HG03342 (cell line): ENCODE measurements around the gene ZBTB48.

ENCODE experiments used
- ATAC-seq: cut with Tn5 transposase; IDR thresholded peaks from one replicate; pipeline ENCODE4 v1.9.1; 2021; ENCODE audit warnings: mild to moderate bottlenecking, moderate library complexity; ENCODE audit not compliant: unreplicated experiment

The ZBTB48 gene

GRCh38 chr1:6603915-6604558 lies 24.2 kb downstream of the ZBTB48 start:
- ATAC-seq, result no peak

- peak; percentile 25 for ATAC-seq
Measured at GRCh38 chr1:6612641-6613360, 33.0 kb downstream of the ZBTB48 start.

GRCh38 chr1:6613361-6614018 lies 33.7 kb downstream of the ZBTB48 start, which contains the start of gene PHF13:
PHF13 (plus strand) TSS chr1:6613731; CDS start chr1:6614067, 336 bp downstream.
- ATAC-seq, result peak; percentile 89

- no peak for ATAC-seq
Measured at GRCh38 chr1:6614019-6614928, 34.5 kb downstream of the ZBTB48 start.

- no peak for ATAC-seq
Measured at GRCh38 chr1:6614929-6615785, 35.4 kb downstream of the ZBTB48 start.

GRCh38 chr1:6619045-6619444 lies 39.3 kb downstream of the ZBTB48 start:
- ATAC-seq, result no peak

- no peak for ATAC-seq
Measured at GRCh38 chr1:6621429-6622391, 41.9 kb downstream of the ZBTB48 start.

- ATAC-seq, result no peak
Measured at GRCh38 chr1:6622396-6623152, 42.8 kb downstream of the ZBTB48 start.

- no peak for ATAC-seq
Measured at GRCh38 chr1:6623269-6623965, 43.6 kb downstream of the ZBTB48 start.

- peak; percentile 75 for ATAC-seq
Measured at GRCh38 chr1:6624710-6625583, 45.2 kb downstream of the ZBTB48 start, which contains the start of gene THAP3. THAP3 (plus strand) TSS chr1:6624868; CDS start chr1:6625219, 351 bp downstream.

- peak; percentile 25 for ATAC-seq
Measured at GRCh38 chr1:6625584-6626149, 45.9 kb downstream of the ZBTB48 start.

GRCh38 chr1:6627031-6627430 lies 47.2 kb downstream of the ZBTB48 start:
- no peak for ATAC-seq

- ATAC-seq, result no peak
Measured at GRCh38 chr1:6627841-6628545, 48.2 kb downstream of the ZBTB48 start.

- no peak for ATAC-seq
Measured at GRCh38 chr1:6628971-6629479, 49.2 kb downstream of the ZBTB48 start.

- no peak for ATAC-seq
Measured at GRCh38 chr1:6630027-6630426, 50.2 kb downstream of the ZBTB48 start.
